CD1c-positive myeloid dendritic cell (primary cell): ENCODE measurements around the gene OR51Q1.
A peak's percentile ranks its signal among the peaks of the same experiment; 100 is the strongest.

Experiments used
- DNase-seq: peaks from one replicate; pipeline ENCODE4 v3.0.0-alpha.2; 2016; ENCODE audit errors: extremely low spot score

The OR51Q1 gene, protein sequence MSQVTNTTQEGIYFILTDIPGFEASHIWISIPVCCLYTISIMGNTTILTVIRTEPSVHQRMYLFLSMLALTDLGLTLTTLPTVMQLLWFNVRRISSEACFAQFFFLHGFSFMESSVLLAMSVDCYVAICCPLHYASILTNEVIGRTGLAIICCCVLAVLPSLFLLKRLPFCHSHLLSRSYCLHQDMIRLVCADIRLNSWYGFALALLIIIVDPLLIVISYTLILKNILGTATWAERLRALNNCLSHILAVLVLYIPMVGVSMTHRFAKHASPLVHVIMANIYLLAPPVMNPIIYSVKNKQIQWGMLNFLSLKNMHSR

DNA sequence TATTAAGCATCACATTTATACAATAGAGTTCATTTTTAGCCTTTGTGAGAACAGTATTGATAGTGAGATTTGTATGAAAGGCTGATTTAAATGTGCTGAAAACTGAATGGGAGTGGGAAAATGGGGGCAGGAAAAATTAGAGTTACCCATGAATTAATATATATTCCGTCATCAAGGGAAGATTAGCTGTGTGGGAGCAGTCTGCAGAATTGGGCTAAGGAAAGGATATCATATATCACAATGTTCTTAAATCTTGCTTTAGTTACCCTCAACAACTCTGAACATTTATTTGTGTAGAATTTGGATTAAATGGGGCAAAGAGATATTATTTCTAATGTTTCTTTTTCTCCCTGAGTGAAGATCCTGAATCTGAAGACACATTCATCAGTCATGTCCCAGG is at the start of gene OR51Q1:
OR51Q1 (plus strand) TSS at position 301 of the 400 bp plus-strand sequence; CDS start at position 391, 90 bp downstream.
- DNase-seq = no peak

DNA sequence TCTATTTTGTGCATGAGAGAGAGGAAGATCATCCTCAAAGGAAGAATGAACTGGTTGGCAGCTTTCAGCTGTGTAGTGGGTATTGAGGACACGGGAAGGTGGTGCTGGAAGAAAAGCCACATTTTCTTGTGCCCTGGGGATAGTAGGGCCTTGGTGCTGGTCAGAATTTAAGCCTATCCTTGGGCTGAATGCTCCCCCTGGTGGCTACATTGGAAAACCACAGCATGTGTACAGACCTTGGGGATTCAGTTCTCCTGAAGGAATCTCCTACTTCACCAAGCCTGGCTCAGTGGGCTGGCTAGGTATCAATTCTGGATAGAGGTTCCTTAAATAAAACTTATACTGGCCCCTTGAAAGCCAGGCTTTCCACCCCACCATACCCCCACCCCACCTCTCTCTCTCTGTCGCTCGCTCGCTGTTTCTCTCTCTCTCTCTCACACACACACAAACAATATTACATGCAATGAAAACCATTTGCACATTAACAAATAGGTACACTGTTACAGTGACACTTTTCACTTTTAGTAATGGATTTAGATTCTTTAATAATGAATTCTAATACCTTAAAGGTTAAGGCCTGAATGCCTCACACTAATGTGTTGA is 41.1 kb upstream of the OR51Q1 start:
- peak; percentile 55 for DNase-seq

DNA sequence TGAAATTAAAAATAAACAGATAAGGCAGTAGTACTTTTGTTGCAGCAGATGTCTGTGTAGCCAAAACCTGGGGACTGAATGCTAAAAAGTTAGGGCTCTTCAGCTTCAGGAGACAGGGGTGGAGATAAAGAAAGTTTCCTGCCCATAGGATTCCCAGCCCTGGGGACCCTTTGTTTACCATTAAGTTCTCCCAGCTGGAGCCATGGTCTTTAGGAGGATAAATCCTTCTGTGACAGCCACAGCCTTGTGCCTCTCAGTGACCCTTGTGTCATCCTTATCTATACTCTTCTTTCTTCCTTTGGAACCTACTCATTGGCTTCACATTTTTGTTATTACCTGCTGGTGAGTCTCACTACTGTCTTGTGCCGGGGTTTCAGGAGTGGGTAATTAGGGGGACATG is 38.3 kb upstream of the OR51Q1 start, which contains the start of gene OR51M1:
OR51M1 (plus strand) TSS at position 237 of the 400 bp plus-strand sequence. CDS start 5,587 bp downstream, outside the sequence.
- DNase-seq = no peak

DNA sequence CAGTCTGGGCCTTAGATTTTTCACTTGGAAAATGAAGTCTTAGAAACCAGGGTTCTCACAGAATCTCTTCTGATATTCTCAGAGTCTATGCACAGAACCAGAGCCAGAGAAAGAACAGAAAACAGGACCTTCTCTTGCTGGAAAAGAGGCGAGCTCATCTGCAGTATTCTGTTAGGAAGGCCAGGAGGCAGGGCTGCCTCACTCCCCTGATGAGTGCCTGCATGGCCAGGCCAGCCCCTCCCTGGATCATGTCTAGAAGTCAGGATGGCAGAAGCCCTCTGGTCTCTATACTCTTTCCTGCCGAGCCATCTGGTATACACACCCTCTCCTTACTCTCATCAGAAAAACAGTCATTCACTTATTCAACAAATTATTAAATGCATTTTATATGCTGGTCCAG is 37.6 kb upstream of the OR51Q1 start:
- DNase-seq = no peak

DNA sequence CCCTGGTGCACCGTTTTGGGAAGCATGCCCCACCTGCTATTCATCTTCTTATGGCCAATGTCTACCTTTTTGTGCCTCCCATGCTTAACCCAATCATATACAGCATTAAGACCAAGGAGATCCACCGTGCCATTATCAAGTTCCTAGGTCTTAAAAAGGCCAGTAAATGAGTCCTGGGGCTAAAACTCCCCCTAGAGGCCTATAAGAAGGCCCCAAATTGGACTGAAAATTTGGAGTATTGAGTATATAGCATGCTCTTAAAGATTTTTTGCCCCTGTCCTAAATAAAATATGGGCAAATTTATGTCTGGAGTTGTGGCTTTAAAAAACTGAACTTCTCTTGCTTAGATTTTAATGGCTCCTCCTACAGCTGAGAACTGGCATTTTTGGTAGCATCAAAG is 31.7 kb upstream of the OR51Q1 start:
- no peak for DNase-seq

DNA sequence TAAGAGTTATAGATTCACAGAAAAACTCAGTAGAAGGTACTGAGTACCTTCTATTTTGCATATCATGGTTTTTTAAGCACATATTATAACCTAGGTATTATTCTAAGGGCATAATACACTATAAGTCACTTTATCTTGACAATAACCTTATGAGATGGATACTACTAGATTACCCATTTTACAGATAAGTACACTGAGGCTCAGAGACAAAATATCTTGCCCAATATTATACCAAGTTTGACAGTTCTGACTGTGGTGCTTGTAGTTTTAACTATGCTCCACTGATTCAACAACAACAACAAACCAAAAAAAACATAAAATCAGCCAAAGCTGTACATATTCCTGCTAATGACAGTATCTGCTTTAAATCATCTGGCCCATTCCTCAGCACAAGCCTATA is 27.8 kb upstream of the OR51Q1 start:
- DNase-seq = no peak

DNA sequence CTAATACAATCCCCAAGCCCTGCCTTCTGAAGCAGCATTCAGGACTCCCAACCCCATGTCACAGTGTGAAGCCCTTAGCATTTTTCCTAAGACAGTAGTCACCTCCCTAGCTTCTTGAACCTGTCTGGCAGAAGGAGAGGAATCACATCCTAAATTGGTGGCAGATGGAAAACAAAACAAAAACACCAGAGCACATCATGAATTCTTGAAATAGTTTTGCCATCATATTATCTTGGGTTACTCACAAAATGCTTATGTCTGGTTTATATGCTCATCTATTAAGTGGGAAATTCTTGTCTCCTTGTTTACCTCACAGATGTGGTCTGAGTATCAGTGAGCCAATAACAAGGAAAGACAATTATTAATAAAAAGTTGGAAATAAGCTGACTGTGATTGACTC is 23.0 kb upstream of the OR51Q1 start:
- no peak for DNase-seq

DNA sequence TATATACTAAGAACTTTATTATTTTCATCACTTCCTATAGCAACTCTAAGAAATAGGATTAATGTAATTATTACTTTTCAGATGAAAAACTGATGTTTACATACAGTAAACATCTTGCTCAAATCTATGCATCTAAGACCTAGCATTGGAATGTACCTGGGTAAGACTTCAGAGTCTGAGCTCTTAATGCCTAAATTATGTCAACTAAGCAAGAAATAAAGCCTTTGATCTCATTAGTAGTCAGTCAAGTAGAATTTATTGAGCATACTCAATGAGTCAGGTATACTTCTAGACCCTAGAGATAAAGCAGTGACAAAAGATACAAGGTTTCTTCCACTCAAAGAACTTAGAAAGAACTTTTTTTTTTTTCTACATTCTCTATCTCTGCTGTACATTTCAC is 16.7 kb upstream of the OR51Q1 start:
- DNase-seq = no peak

DNA sequence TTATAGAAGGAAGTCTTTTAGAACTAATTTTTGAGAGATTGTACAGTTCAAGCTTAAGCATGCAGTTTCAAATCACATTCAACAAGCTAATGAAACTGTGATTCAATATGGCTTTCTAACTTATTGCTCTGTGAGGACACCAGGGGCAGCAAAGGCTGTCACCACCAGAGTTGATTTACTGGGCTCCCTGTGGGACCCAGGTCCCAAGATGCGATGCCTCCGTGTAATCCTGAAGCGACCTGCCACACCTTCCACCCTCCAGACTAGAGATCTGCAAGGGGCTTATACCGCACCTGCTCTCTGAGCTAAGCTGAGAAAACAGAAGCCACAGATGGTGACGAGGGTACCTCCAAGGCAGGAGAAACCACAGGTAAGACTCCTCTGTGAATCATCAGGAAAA is 918 bp upstream of the OR51Q1 start:
- DNase-seq = no peak

DNA sequence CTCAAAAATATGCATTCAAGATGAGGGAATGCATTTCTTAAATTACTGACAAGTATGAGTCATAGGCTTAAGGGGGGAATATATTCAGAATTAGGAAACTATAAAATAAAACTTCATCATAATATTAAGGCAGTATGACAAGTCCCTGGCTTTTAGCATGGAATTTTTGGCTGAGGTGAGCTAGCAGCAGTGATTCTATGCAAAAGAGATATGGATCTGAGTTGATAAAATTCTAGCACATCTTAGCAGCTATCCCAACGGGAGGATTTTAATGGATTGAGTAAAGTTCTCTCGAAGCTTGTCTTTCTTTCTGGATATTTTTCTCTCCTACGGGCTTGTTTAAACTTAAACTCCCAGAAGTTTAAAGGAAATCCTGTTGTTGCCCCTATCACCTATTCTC is 1.2 kb downstream of the OR51Q1 start:
- DNase-seq = no peak

DNA sequence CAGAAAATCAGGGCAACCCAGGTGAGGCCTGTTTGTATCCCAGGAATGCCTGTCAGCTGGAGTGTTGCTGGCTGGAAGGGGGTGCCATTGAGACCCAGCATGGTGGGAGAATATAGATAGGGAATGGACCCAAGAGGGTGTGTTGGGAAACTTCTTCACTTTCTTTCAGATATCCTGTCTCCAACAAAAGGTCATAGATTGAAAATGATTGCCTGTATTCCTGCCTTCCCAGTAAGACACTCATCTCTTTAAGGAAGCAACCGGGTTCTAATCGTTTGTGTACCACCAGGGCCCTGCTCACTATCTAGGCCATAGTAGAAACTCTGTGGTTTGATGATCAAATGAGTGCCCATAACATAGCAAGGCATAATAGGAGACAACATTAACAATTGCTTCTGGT is 19.5 kb downstream of the OR51Q1 start, which contains the start of gene OR51I1:
OR51I1 (minus strand) TSS at position 101 of the 400 bp plus-strand sequence; CDS start at position 101, 0 bp downstream.
- no peak for DNase-seq

DNA sequence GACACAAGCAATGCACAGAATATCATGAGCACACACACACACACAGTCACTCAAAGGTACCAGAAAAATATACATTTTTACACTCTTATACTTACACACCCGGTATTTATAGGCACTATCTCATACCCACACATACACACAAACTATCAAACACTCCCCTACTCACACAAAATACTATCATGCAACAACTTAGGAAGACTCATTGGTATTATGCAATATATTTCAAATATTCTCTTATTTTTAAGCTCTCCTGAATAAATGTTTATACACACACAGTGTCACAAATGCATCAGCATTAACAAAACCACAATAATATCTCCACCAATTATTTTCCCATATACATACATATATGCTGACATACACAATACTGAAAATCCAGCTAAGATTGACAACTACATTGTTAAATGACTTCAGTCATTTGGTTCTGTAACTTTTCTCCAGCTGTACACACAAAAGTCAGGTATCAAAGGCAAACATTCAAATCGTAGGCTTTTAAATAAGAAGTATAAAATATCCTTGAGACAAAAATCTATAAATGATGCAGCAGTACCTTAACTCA is 22.0 kb downstream of the OR51Q1 start:
- no peak for DNase-seq

DNA sequence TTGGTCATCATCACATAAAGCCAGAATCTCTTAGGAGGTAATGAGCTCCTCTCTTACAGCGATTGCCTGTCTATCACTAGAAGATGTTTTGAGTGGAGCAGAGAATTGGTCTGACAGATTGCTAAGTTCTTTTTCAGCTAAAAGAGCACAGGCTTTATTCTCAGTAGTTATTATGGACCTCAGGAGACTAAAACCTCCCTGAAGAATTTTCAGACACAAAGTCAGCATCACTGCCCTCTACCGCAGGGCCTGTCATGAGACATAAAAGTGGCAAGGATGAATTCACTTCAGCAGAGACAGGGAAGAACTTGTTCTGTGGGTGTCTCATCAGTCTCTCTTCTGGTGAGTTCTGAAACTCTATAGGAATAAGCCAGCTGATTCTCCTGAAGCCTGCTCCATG is 27.1 kb downstream of the OR51Q1 start, which contains the start of gene OR51I2:
OR51I2 (plus strand) TSS at position 301 of the 400 bp plus-strand sequence. CDS start 4,166 bp downstream, outside the sequence.
- DNase-seq = no peak

DNA sequence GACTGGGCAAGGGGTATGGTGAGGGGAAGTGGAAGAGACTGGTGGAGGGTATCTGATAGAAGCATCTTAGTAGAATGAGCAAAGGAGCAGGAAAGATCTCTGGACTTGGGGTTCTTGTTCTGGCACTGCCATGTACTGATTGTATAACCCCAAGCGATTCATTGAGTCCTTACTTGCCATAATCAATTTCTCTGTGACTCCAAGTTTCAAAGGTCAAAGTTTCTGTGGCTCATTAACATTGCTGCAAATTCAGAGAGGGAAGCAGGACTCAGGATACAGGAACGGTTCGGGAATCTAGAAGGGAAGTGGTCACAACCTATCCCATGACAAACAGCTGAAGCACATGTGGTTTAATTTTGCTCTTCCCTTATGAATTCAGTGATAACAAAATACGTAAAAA is 27.5 kb downstream of the OR51Q1 start:
- DNase-seq = no peak

DNA sequence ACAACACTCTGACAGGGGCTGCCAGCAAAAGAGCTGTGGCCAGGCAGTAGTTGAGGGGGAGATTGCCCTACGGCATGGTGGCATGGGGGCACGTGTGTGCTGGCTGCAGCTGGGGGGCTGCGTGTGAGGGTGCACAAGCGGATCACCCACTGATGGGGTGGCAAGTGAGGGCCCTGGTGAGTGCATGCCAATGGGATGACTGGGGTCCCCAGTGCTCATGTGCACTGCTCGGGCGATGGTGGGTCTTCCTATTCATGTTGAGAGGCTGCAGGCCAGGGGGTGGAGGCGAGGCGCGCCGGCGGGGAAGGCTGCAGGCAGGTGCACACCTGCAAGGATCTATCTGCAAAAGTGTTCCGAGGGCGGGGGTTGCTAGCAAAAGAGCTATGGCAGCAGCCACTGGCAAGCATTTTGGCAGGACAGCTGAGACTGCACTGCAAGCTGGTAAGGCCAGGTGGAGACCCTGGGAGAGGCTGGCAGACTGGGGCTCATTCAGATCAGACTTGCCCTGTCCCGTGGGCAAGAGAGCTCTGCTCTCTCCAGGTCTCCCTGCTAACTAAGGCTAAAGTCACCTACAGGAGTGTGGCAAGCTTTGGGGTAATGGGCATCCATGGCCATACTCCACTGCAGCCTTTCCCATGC is 39.2 kb downstream of the OR51Q1 start:
- no peak for DNase-seq

DNA sequence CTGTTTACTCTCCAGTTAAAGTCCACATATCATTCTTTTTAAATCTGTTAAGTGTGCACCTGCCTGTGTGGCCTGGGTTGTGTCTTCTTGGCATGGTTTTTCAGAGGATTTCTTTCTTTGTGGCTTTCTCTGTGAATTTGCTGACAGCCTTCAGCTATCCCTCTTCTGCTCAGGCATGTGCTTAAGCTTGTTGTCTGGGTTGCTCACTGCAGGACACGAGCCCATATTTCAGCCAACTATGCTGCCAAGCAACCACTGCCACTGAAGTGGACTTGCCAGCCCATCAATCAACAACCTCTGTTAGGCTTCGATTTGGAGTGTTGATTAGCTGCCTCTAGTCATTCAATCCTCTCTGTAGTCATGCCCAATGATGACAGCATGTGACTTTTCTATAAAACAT is 45.6 kb downstream of the OR51Q1 start:
- no peak for DNase-seq
